Tibial nerve (tissue), 4 donors: Measurements from ENCODE around the gene CAPN15. TPM values are rescaled to one million over a fixed set of nuclear protein-coding genes. Genes with fewer than 3 reads are reported as not detected.

ENCODE experiments used
- DNase-seq, 2 donors: peaks; one replicate each; pipeline ENCODE4 v3.0.0-alpha.2; 2019; ENCODE audit warnings: low spot score in 2 of 2
- H3K27ac ChIP-seq, 4 donors: fragments of 200-600 bp; sonication (generic) in 3 of 4; one replicate each; pipeline ENCODE4 v1.5.1; 2017 to 2019; ENCODE audit warnings: mild to moderate bottlenecking in 1 of 4
- H3K27me3 ChIP-seq, 2 donors: fragments of 200-600 bp; sonication (generic) in 1 of 2; one replicate each; pipeline versions ENCODE4 v1.5.1 to v1.6.0; 2017 to 2019
- H3K36me3 ChIP-seq, 3 donors: fragments of 200-600 bp; sonication (generic); one replicate each; pipeline ENCODE4 v1.5.1; 2018 to 2019
- H3K4me1 ChIP-seq, 4 donors: fragments of 200-600 bp; sonication (generic) in 3 of 4; one replicate each; pipeline ENCODE4 v1.5.1; 2017 to 2019
- H3K4me3 ChIP-seq, 4 donors: fragments of 200-600 bp; sonication (generic) in 3 of 4; one replicate each; pipeline ENCODE4 v1.5.1; 2017 to 2019; ENCODE audit warnings: mild to moderate bottlenecking in 1 of 4, moderate library complexity in 1 of 4
- H3K9me3 ChIP-seq, 4 donors: fragments of 200-600 bp; sonication (generic) in 3 of 4; one replicate each; pipeline ENCODE4 v1.5.1; 2017 to 2019
- CTCF ChIP-seq, 5 experiments: fragments of 200-600 bp in 3 of 5; fragments of 450-650 bp in 2 of 5; sonication (generic) in 3 of 5; IDR thresholded peaks; one replicate each; pipeline ENCODE4 v1.5.1; 2016 to 2019; ENCODE audit warnings: antibody characterized with exemption in 5 of 5, mild to moderate bottlenecking in 3 of 5, moderate library complexity in 2 of 5
- EP300 ChIP-seq, 2 donors: sonication (generic); formaldehyde crosslinking; IDR thresholded peaks; one replicate each; pipeline ENCODE4 v1.6.1; 2017; ENCODE audit warnings: antibody characterized with exemption in 2 of 2, mild to moderate bottlenecking in 1 of 2
- POLR2A ChIP-seq, 2 donors: fragments of 450-650 bp; IDR thresholded peaks; one replicate each; pipeline ENCODE4 v1.6.1; 2017; ENCODE audit warnings: antibody characterized with exemption in 2 of 2, mild to moderate bottlenecking in 2 of 2, moderate library complexity in 2 of 2
- WGBS, 2 donors: methylation state at CpG; one replicate each; pipeline ENCODE4 v1.1.5; 2018; 5-methylcytosine and 5-hydroxymethylcytosine counted together
- total RNA-seq, 4 donors: library from RNA; depleted of rRNA; stranded (reverse); fragments of >200 nt; gene quantifications; one replicate each; pipeline ENCODE4 v1.1.0, GENCODE V29; 2016

Gene CAPN15
- total RNA-seq, 4 donors from 2014 or later: 19.0 to 91.5 (median 52.5) TPM

DNA sequence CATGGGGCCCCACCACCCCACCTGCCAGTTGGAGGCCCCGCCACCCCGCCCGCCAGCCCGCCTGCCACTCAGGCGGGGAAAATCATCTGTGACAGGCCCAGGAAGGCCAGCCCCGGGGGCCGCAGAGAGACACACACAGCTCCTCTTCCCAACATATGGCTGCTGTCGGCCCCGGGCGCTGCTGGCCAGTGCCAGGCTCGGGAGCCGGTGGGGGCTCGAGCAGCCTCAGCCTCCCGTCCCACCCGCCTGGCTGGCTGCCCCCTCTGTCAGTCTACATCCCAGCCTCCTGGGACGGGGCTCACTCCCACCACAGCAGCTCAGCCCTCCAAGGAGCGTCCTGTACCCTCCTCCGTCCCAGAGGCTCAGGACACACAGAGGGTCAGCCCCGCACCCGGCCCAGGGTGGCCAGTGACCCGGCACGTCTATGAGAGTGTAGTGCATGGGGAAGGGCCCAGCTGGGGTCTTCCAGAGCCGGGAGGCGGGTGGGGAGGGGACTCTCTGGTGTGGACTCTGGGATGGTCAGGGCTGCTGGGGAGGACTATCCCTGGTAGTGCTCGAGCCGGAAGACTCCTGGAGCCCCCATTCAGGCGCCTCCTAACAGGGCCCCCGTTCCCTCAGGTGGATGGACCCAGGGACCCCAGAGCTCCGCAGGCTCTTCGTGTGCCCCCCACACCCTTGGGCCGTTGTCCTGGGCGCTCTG lies 29.1 kb downstream of the CAPN15 start:
- no peak for DNase-seq
- no peak for TF ChIP-seq POLR2A (IDR thresholded peaks at IDR 0.05)
- no peak for TF ChIP-seq EP300 (IDR thresholded peaks at IDR 0.05)
- no peak for TF ChIP-seq CTCF (IDR thresholded peaks at IDR 0.05)
- H3K27ac ChIP-seq: no peak overlapping the region
- peaks cover 0 to 37% (median 6%) of the 10 kb centered on the region in 4 donors for H3K4me1 ChIP-seq
- peaks cover 0 to 28% of the 10 kb centered on the region in 2 donors for H3K27me3 ChIP-seq
- no peaks in the 10 kb centered on the region for H3K9me3 ChIP-seq
- H3K4me3 ChIP-seq: no peak overlapping the region
- 85 to 89% methylated on average over 14 to 30 of the region's 32 CpGs for WGBS, 2 donors
- H3K36me3 ChIP-seq: peaks cover 0 to 25% (median 6%) of the 10 kb centered on the region in 3 donors

DNA sequence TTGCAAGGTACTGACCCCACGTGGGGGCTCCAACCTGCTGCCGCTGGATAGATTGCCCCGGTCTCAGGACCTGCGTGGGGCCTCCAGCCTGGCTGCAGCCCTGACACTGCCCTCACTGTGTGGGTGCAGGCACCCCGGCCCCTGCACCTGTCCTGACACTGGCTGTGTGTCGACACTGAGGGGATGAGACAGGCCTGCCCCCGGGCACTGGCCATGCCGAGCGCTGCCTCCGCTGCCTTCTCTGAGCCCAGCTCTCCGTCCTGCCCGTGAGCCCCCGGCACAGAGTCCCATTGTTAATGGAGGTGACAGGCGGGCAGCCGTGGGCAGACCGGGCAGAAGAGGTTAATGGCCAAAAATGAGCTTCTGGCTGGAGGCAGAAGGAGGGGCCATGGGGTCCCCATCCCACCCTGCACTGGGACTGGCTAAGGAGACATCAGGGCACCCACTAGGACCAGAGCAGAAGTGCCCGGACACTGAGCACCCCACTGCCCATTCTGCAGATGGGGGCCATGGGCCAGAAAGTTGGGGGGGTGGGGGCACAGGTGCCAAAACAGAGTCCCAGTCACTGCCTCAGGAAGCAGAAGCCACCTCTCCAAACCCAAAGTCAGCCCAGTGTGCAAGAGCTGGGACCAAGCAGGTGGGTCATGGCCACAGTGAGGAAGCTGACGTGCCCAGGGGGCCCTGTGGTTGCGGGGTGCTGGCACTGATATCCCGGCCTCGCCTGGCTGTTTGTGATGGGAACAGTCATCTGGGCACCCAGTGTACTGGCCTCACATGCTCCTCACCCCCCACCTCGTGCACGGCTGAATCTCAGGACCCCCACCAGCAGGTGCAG lies 30.2 kb downstream of the CAPN15 start:
- no peak for DNase-seq
- H3K36me3 ChIP-seq: peaks cover 0 to 14% (median 0%) of the 10 kb centered on the region in 3 donors
- peaks cover 0 to 35% of the 10 kb centered on the region in 2 donors for H3K27me3 ChIP-seq
- TF ChIP-seq POLR2A (IDR thresholded peaks at IDR 0.05) (no peak), CTCF (IDR thresholded peaks at IDR 0.05) (no peak), EP300 (IDR thresholded peaks at IDR 0.05) (no peak)
- H3K27ac ChIP-seq: no peak overlapping the region
- no peaks in the 10 kb centered on the region for H3K9me3 ChIP-seq
- peaks cover 0 to 37% (median 6%) of the 10 kb centered on the region in 4 donors for H3K4me1 ChIP-seq
- no peak overlapping the region for H3K4me3 ChIP-seq
- 65 to 66% methylated on average over 9 to 22 of the region's 23 CpGs for WGBS, 2 donors

DNA sequence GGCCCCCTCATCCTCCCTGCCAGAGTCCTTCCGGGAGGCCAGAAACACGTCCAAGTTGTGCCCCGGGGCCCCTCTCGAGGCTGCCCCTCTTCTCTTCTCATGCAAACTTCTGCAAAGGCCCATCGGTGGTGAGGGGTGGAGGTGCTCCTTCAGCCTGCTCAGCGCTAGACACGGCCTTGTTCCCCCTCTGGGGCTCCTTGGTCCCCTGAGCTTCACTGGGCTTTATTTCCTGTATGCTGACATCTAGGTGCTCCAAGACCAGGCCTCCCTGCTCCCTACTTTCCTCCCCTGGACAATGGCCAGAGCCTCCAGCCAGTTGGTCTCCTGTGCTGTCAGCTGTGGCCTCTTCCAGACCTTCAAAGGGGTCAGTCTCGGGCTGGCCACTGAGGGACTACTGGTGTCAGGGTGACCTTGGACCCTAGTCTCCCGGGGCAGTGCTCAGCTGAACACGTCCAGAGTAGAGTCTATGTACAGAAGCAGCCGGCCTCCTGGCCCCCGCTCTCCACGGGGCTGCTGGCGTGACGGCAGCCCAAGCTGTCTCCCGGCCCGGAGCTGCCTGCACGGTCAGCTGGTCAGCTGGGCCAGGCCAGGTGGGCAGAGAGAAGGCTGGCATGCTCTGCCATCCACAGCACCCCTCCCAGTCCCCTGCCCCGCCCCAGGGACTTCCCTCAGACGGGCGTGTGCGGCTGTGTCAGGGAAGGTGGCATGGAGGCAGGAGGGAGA lies 30.9 kb downstream of the CAPN15 start:
- DNase-seq: no peak
- Histone ChIP-seq H3K4me1 (peaks cover 0 to 37% (median 6%) of the 10 kb centered on the region in 4 donors), H3K27ac (no peak overlapping the region), H3K4me3 (no peak overlapping the region), H3K36me3 (peaks cover 0 to 6% (median 0%) of the 10 kb centered on the region in 3 donors), H3K27me3 (peaks cover 0 to 43% of the 10 kb centered on the region in 2 donors), H3K9me3 (no peaks in the 10 kb centered on the region)
- whole genome bisulfite sequencing, 2 donors: 58 to 62% methylated on average over 18 to 21 of the region's 22 CpGs
- no peak for TF ChIP-seq CTCF (IDR thresholded peaks at IDR 0.05)
- TF ChIP-seq POLR2A (IDR thresholded peaks at IDR 0.05): no peak

DNA sequence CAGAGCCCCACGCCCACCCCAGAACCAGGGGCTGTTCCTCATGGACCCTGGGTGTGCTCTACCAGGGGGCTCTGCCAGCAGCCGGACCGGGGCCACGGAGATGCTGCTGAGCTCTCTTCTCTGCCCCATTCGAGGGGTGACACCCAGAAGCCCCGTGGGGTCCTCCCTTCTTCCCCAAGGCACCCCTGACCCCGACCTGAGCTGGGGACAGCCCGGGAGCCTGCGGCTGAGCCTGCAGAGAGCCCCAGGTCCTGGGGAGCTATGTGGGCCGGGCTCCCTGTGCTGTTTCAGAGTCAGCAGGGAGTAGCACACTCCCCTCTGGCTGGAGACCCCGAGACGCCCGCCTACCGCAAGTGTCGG lies 31.5 kb downstream of the CAPN15 start:
- Histone ChIP-seq H3K9me3 (no peaks in the 10 kb centered on the region), H3K27me3 (peaks cover 0 to 48% of the 10 kb centered on the region in 2 donors), H3K4me3 (no peak overlapping the region), H3K4me1 (peaks cover 0 to 33% (median 5%) of the 10 kb centered on the region in 4 donors), H3K27ac (no peak overlapping the region), H3K36me3 (peaks cover 0 to 1% (median 0%) of the 10 kb centered on the region in 3 donors)
- no peak for TF ChIP-seq CTCF (IDR thresholded peaks at IDR 0.05)
- no peak for DNase-seq
- WGBS, 2 donors: 65 to 86% methylated on average over 10 to 12 of the region's 15 CpGs
